GM23248 (cell line): ENCODE data around the gene KCMF1. TPM values are rescaled to one million over a fixed set of nuclear protein-coding genes. Genes with fewer than 3 reads are reported as not detected.
A peak's percentile ranks its signal among the peaks of the same experiment; 100 is the strongest.

Experiments
- DNase-seq: peaks from one replicate; pipeline ENCODE4 v3.0.0-alpha.2; 2015
- H2AFZ ChIP-seq: fragments of 200-600 bp; sonication (generic); 2 replicates; pipeline ENCODE4 v1.6.1; 2016; ENCODE audit warnings: antibody characterized with exemption
- H3F3A ChIP-seq: fragments of 200-600 bp; sonication (generic); 2 replicates; pipeline ENCODE4 v1.6.1; 2016; ENCODE audit warnings: mild to moderate bottlenecking, antibody characterized with exemption, mixed run types; ENCODE audit not compliant: insufficient read depth
- H3K27ac ChIP-seq: fragments of 200-600 bp; sonication (generic); 2 replicates; pipeline ENCODE4 v1.5.1; 2016; ENCODE audit warnings: mild to moderate bottlenecking
- H3K27me3 ChIP-seq: fragments of 200-600 bp; sonication (generic); replicated peaks from 2 replicates; pipeline ENCODE4 v1.6.1; 2016; ENCODE audit warnings: mild to moderate bottlenecking; ENCODE audit not compliant: insufficient read depth
- H3K36me3 ChIP-seq: fragments of 200-600 bp; sonication (generic); 2 replicates; pipeline ENCODE4 v1.6.1; 2016; ENCODE audit warnings: low read depth, mild to moderate bottlenecking
- H3K4me1 ChIP-seq: fragments of 200-600 bp; sonication (generic); 2 replicates; pipeline ENCODE4 v1.6.1; 2016; ENCODE audit warnings: mild to moderate bottlenecking; ENCODE audit not compliant: insufficient read depth
- H3K4me2 ChIP-seq: fragments of 200-600 bp; sonication (generic); one replicate; pipeline ENCODE4 v1.6.1; 2016; ENCODE audit warnings: mild to moderate bottlenecking; ENCODE audit not compliant: unreplicated experiment
- H3K4me3 ChIP-seq: fragments of 200-600 bp; sonication (generic); 2 replicates; pipeline ENCODE4 v1.5.1; 2016; ENCODE audit warnings: mild to moderate bottlenecking
- H3K79me2 ChIP-seq: fragments of 200-600 bp; sonication (generic); 2 replicates; pipeline ENCODE4 v1.6.1; 2016; ENCODE audit warnings: mild to moderate bottlenecking; ENCODE audit not compliant: insufficient read depth
- H3K9ac ChIP-seq: fragments of 200-600 bp; sonication (generic); 2 replicates; pipeline ENCODE4 v1.6.1; 2016; ENCODE audit warnings: mild to moderate bottlenecking
- H3K9me2 ChIP-seq: fragments of 200-600 bp; sonication (generic); 2 replicates; pipeline ENCODE4 v1.6.1; 2016; ENCODE audit warnings: mixed run types, mild to moderate bottlenecking, moderate library complexity; ENCODE audit not compliant: insufficient read depth
- H3K9me3 ChIP-seq: fragments of 200-600 bp; sonication (generic); one replicate; pipeline ENCODE4 v1.6.1; 2017; ENCODE audit warnings: low read depth
- H4K20me1 ChIP-seq: fragments of 200-600 bp; sonication (generic); 2 replicates; pipeline ENCODE4 v1.6.0; 2016; ENCODE audit not compliant: insufficient read depth
- EZH2 ChIP-seq: fragments of 200-600 bp; sonication (generic); IDR thresholded peaks from 2 replicates; pipeline ENCODE4 v1.6.1; 2018; ENCODE audit warnings: antibody characterized with exemption, mild to moderate bottlenecking; ENCODE audit not compliant: insufficient read depth, poor library complexity, severe bottlenecking
- EZH2phosphoT487 ChIP-seq: fragments of 200-600 bp; sonication (generic); IDR thresholded peaks from 2 replicates; pipeline ENCODE4 v1.6.1; 2018; ENCODE audit warnings: antibody characterized with exemption, moderate library complexity, mild to moderate bottlenecking, low read depth; ENCODE audit not compliant: insufficient read depth
- WGBS, 2 experiments: methylation state at CpG; one replicate each; pipeline ENCODE4 v1.1.6; 2015 to 2017; ENCODE audit warnings: low lambda C conversion rate in 2 of 2, low coverage in 1 of 2; ENCODE audit errors: missing lambda C conversion rate in 2 of 2; 5-methylcytosine and 5-hydroxymethylcytosine counted together
- in situ Hi-C: fragments of 300-500 bp; cut with MboI; formaldehyde crosslinking; loops from 2 replicates; pipeline ENCODE4 v1.15.0; 2020
- polyA plus RNA-seq: library from polyadenylated mRNA; unstranded; fragments of >200 nt; fragmentation: Nextera tagmentation; extraction: Ambion mirVana; gene quantifications from 2 replicates; pipeline ENCODE4 v1.2.1, GENCODE V29; 2016
- total RNA-seq: library from RNA; depleted of rRNA; stranded (reverse); fragments of >200 nt; shearing (Covaris generic); gene quantifications from 2 replicates; pipeline ENCODE4 v1.2.3, GENCODE V29; 2014

The KCMF1 gene
- total and polyA plus RNA-seq, 2 experiments from 2014 or later: 52.5 to 87.2 TPM

DNA sequence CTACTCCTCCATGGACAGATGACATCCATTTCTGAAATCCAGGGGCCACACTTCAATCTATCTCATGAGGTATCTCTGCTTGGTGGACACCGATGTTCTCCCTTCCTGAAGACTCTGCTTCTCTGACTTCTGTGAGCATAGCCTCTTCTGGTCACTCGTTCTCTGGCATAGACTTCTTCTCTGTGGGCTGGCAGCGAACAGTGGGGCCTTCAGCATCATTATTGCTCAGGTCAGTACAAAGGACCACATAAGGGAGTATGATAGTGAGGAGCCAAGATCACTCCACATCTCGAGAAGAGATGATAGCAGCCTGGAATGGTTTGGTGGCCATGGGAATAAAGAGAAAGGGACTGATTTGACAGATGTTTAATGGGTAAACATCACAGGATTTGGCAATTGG, 8.0 kb upstream of the KCMF1 start:
- TF ChIP-seq EZH2phosphoT487 (no peak), EZH2 (no peak)
- Histone ChIP-seq H2AFZ (no peak overlapping the region), H3K4me1 (peaks cover 48% of the 10 kb centered on the region), H3K4me3 (no peak overlapping the region), H3K4me2 (peak overlapping the region; percentile 74), H3K27me3 (no peaks in the 10 kb centered on the region), H3K27ac (no peak overlapping the region; the same call in 1 of the 2 replicates), H3K9me2 (no peaks in the 10 kb centered on the region), H3F3A (peaks cover 69% of the 10 kb centered on the region), H4K20me1 (no peaks in the 10 kb centered on the region; the same call in 1 of the 2 replicates), H3K9ac (no peak overlapping the region), H3K9me3 (no peaks in the 10 kb centered on the region), H3K79me2 (peaks cover 66% of the 10 kb centered on the region), H3K36me3 (0 out of 2 replicates have a peak, but pooled peaks cover 3% of the 10 kb centered on the region)
- no peak for DNase-seq
- WGBS, 2 experiments: 98 to 100% methylated on average over 4 of the region's 4 CpGs
- in situ Hi-C loops: no loop called here

DNA sequence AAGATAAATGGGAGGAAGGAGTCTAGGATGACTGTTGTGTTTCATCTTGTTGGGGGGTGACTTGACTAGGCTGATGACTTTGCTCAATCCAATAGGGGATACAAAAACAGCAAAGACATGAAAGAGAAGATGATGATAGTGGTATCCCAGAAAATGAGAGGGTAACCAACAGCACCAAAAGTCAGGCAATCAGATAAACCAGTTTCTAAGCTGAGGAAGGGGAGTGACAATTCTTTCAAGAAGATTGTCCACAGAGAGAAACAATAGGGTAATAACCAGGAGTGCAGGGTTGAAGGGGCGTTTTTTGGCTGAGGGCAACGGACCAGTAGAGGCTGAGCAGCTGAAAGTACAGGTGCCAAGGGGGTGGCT, 7.7 kb upstream of the KCMF1 start:
- Histone ChIP-seq H4K20me1 (no peaks in the 10 kb centered on the region; the same call in 1 of the 2 replicates), H3K9me2 (no peaks in the 10 kb centered on the region), H2AFZ (no peak overlapping the region), H3K4me2 (peak overlapping the region; percentile 74), H3K36me3 (0 out of 2 replicates have a peak, but pooled peaks cover 3% of the 10 kb centered on the region), H3K4me3 (no peak overlapping the region), H3K9ac (no peak overlapping the region), H3K27ac (peak overlapping the region; percentile 66), H3K79me2 (peaks cover 70% of the 10 kb centered on the region), H3K4me1 (peaks cover 48% of the 10 kb centered on the region), H3F3A (peaks cover 68% of the 10 kb centered on the region), H3K9me3 (no peaks in the 10 kb centered on the region), H3K27me3 (no peaks in the 10 kb centered on the region)
- TF ChIP-seq EZH2: no peak
- no peak for TF ChIP-seq EZH2phosphoT487
- 95% methylated on average over 2 of the region's 2 CpGs for WGBS, 2 experiments
- no peak for DNase-seq
- in situ Hi-C loops: no loop called here

DNA sequence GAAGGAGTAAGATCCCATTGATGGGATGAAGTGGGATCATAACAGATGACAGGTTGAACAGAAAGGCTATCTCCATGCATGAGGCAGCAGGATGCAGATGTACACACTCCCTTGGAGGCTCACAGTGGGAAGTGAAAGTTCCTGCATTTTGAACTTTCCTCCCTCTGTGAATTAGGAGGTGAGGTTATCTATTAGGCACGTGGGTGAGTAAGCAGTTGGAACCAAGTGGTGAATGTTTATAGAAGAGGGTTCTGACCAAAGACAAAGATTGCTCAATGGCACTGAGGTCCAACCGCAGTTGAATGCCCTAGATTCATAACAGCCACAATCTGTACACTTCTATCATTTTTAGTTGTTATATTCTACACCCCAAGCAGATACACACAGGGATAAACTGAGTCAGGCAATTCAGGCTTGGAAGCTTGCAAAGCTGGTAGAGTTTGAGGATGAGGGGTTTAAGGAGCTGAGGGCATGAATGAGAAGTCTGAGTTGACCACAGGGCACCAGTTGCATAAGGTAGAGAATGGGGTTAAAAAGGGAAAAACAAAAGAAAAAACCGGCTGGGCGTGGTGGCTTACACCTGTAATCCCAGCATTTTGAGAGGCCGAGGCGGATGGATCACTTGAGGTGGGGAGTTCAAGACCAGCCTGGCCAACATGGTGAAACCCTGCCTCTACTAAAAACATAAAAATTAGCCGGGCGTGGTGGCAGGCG, 7.1 kb upstream of the KCMF1 start:
- DNase-seq: peak; percentile 96
- H4K20me1 ChIP-seq: no peaks in the 10 kb centered on the region; the same call in 1 of the 2 replicates
- H3K4me1 ChIP-seq: peaks cover 48% of the 10 kb centered on the region
- H3K4me3 ChIP-seq: no peak overlapping the region
- 74 to 78% methylated on average over 9 of the region's 9 CpGs for WGBS, 2 experiments
- TF ChIP-seq EZH2 (no peak), EZH2phosphoT487 (no peak)
- peaks cover 76% of the 10 kb centered on the region for H3K79me2 ChIP-seq
- no peak overlapping the region for H3K9ac ChIP-seq
- H3F3A ChIP-seq: peaks cover 62% of the 10 kb centered on the region
- H3K9me2 ChIP-seq: no peaks in the 10 kb centered on the region
- H3K4me2 ChIP-seq: peak overlapping the region; percentile 74
- 0 out of 2 replicates have a peak, but pooled peaks cover 3% of the 10 kb centered on the region for H3K36me3 ChIP-seq
- in situ Hi-C loops: no loop called here
- no peaks in the 10 kb centered on the region for H3K9me3 ChIP-seq
- H3K27ac ChIP-seq: peak overlapping the region; percentile 66
- no peak overlapping the region for H2AFZ ChIP-seq
- H3K27me3 ChIP-seq: no peaks in the 10 kb centered on the region

DNA sequence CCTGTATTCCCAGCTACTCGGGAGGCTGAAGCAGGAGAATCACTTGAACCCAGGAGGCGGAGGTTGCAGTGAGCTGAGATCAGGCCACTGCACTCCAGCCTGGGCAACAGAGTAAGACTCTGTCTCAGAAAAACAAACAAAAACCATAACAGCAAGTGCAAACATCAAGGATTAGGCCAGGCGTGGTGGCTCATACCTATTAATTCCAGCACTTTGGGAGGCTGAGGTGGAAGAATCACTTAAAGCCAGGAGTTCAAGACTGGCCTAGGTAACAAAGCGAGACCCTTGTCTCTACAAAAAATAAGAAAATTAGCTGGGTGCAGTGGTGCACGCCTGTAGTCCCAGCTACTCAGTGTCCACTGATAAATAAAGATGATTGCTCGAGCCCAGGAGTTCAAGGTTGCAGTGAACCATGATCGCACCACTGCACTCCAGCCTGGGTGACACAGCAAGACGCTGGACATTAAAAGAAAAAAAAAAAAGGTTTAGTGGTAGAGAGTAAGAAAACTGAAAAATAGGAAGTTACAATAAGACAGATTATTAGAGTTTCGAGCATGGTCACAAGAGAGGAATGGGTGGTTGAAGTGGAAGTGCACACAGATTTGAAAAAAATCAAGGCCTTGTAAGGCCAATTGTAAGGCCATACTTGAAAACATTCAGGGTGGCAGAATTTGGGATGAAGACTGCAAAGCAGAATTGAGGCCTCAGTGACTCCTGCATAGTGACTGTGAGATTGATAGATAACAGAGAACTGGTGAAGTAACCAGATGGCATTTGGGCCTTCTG, 6.4 kb upstream of the KCMF1 start:
- no peaks in the 10 kb centered on the region for H3K9me2 ChIP-seq
- 0 out of 2 replicates have a peak, but pooled peaks cover 3% of the 10 kb centered on the region for H3K36me3 ChIP-seq
- no peak for DNase-seq
- 97 to 99% methylated on average over 9 of the region's 9 CpGs for WGBS, 2 experiments
- peak overlapping the region; percentile 69 for H3K4me2 ChIP-seq
- H2AFZ ChIP-seq: no peak overlapping the region
- no peak overlapping the region for H3K9ac ChIP-seq
- H3K79me2 ChIP-seq: peaks cover 83% of the 10 kb centered on the region
- H3K4me1 ChIP-seq: peaks cover 46% of the 10 kb centered on the region
- in situ Hi-C loops: no loop called here
- H3K9me3 ChIP-seq: no peaks in the 10 kb centered on the region
- no peak for TF ChIP-seq EZH2
- TF ChIP-seq EZH2phosphoT487: no peak
- H3F3A ChIP-seq: peaks cover 60% of the 10 kb centered on the region
- H3K4me3 ChIP-seq: no peak overlapping the region
- H4K20me1 ChIP-seq: no peaks in the 10 kb centered on the region; the same call in 1 of the 2 replicates
- H3K27me3 ChIP-seq: no peaks in the 10 kb centered on the region
- peak overlapping the region; percentile 66 for H3K27ac ChIP-seq
